ENCODE data around the gene NOD1. TPM values are rescaled to one million over a fixed set of nuclear protein-coding genes. Genes with fewer than 3 reads are reported as not detected.

Gene NOD1
- total RNA-seq, 1 experiment from 2014 or later: 5.6 TPM

Other genes with a start within 250 kb of the NOD1 start
- 19.9 and 30.6 TPM in 2 replicates for gene ZNRF2, start 194.2 kb downstream of the NOD1 start, total RNA-seq (2014; rRNA removed; shearing (Covaris generic))
- 153 and 195 TPM in 2 replicates for gene GGCT, start 26.0 kb upstream of the NOD1 start, total RNA-seq (2014; rRNA removed; shearing (Covaris generic))
- 150 and 222 TPM in 2 replicates for gene GARS1, start 116.1 kb upstream of the NOD1 start, total RNA-seq (2014; rRNA removed; shearing (Covaris generic))
- gene CRHR2, start 203.7 kb upstream of the NOD1 start, total RNA-seq (2014; rRNA removed; shearing (Covaris generic)): not detected in 2 replicates